Endodermal cell (in vitro differentiated cells): ENCODE results near the gene POLE3. TPM values are rescaled to one million over a fixed set of nuclear protein-coding genes. Genes with fewer than 3 reads are reported as not detected.

Source experiments
- DNase-seq: peaks from one replicate; pipeline ENCODE4 v3.0.0-alpha.2; 2017
- H3K27ac ChIP-seq: 2 replicates; pipeline ENCODE4 v1.5.1; 2013; ENCODE audit warnings: mild to moderate bottlenecking, low read depth, low read length, moderate library complexity
- H3K27me3 ChIP-seq: 2 replicates; pipeline ENCODE4 v1.6.1; 2013; ENCODE audit warnings: mild to moderate bottlenecking, low read length, moderate library complexity; ENCODE audit not compliant: insufficient read depth, control insufficient read depth, poor library complexity, severe bottlenecking
- H3K36me3 ChIP-seq: 2 replicates; pipeline ENCODE4 v1.7.0; 2013; ENCODE audit warnings: mild to moderate bottlenecking, low read length, moderate library complexity; ENCODE audit not compliant: control insufficient read depth, insufficient read depth
- H3K4me1 ChIP-seq: one replicate; pipeline ENCODE4 v1.7.0; 2013; ENCODE audit warnings: low read length; ENCODE audit not compliant: control insufficient read depth, insufficient read depth
- H3K4me3 ChIP-seq: 2 replicates; pipeline ENCODE4 v1.5.1; 2013; ENCODE audit warnings: mild to moderate bottlenecking, low read length, moderate library complexity
- H3K9ac ChIP-seq: 2 replicates; pipeline ENCODE4 v1.6.1; 2013; ENCODE audit warnings: mild to moderate bottlenecking, low read length, moderate library complexity; ENCODE audit not compliant: poor library complexity, severe bottlenecking; ENCODE audit errors: extremely low read depth
- H3K9me3 ChIP-seq: 2 replicates; pipeline ENCODE4 v1.6.1; 2013; ENCODE audit warnings: mild to moderate bottlenecking, low read length, moderate library complexity; ENCODE audit not compliant: control insufficient read depth
- H3K27ac Mint-ChIP-seq: 2 replicates; pipeline ENCODE4 v1.8.0; 2020; ENCODE audit warnings: mixed read lengths
- H3K27me3 Mint-ChIP-seq: 2 replicates; pipeline ENCODE4 v1.8.0; 2021; ENCODE audit warnings: mild to moderate bottlenecking, mixed read lengths; ENCODE audit not compliant: insufficient read depth
- H3K36me3 Mint-ChIP-seq: 2 replicates; pipeline ENCODE4 v1.8.0; 2020; ENCODE audit warnings: low read depth, mixed read lengths
- H3K4me1 Mint-ChIP-seq: 2 replicates; pipeline ENCODE4 v1.8.0; 2020; ENCODE audit warnings: mixed read lengths
- H3K4me3 Mint-ChIP-seq: 2 replicates; pipeline ENCODE4 v1.8.0; 2020; ENCODE audit warnings: mild to moderate bottlenecking, moderate library complexity, mixed read lengths
- H3K9me3 Mint-ChIP-seq: 2 replicates; pipeline ENCODE4 v1.8.0; 2020; ENCODE audit warnings: mild to moderate bottlenecking, mixed read lengths
- WGBS, 2 experiments: methylation state at CpG; one replicate each; pipeline versions ENCODE4 v1.1.5 to v1.1.7; 2013; ENCODE audit warnings: missing lambda C conversion rate in 2 of 2, mixed read lengths in 1 of 2; ENCODE audit not compliant: insufficient coverage in 1 of 2, insufficient read length in 1 of 2; 5-methylcytosine and 5-hydroxymethylcytosine counted together
- total RNA-seq, 2 donors: library from RNA; stranded (reverse); fragmentation: NEBNext Ultra II Directional in 1 of 2; extraction: Animal tissue kit (Norgen Biotek cat#: 25700) in 1 of 2; gene quantifications; 2 replicates in 1 of 2; 3 replicates in 1 of 2; pipeline ENCODE4 v1.2.1, GENCODE V29; 2021
- TF ChIP-seq, protein P1 (sequence below): fragments of 200-600 bp; sonication (generic); conservative IDR thresholded peaks from 2 replicates; pipeline ENCODE4 v1.5.0; 2021; ENCODE audit warnings: antibody characterized with exemption, mild to moderate bottlenecking

POLE3 gene
- total RNA-seq, 2 donors from 2014 or later, result 36.5 to 45.6 TPM

- H3K9ac ChIP-seq, result no peak overlapping the region
- peaks cover 3% of the 10 kb centered on the region for H3K4me1 ChIP-seq
- Mint-ChIP-seq H3K9me3 (no peaks in the 10 kb centered on the region), H3K27ac (no peak overlapping the region), H3K4me1 (peaks cover 26% of the 10 kb centered on the region), H3K27me3 (no peaks in the 10 kb centered on the region), H3K36me3 (peaks cover 15% of the 10 kb centered on the region), H3K4me3 (no peak overlapping the region)
- no peaks in the 10 kb centered on the region for H3K27me3 ChIP-seq
- no peak overlapping the region for H3K4me3 ChIP-seq
- no peak for DNase-seq
- H3K27ac ChIP-seq, result no peak overlapping the region
- 85 to 86% methylated on average over 1 of the region's 2 CpGs for WGBS, 2 experiments
- H3K36me3 ChIP-seq, result peaks cover 23% of the 10 kb centered on the region
- TF ChIP-seq, protein P1, sequence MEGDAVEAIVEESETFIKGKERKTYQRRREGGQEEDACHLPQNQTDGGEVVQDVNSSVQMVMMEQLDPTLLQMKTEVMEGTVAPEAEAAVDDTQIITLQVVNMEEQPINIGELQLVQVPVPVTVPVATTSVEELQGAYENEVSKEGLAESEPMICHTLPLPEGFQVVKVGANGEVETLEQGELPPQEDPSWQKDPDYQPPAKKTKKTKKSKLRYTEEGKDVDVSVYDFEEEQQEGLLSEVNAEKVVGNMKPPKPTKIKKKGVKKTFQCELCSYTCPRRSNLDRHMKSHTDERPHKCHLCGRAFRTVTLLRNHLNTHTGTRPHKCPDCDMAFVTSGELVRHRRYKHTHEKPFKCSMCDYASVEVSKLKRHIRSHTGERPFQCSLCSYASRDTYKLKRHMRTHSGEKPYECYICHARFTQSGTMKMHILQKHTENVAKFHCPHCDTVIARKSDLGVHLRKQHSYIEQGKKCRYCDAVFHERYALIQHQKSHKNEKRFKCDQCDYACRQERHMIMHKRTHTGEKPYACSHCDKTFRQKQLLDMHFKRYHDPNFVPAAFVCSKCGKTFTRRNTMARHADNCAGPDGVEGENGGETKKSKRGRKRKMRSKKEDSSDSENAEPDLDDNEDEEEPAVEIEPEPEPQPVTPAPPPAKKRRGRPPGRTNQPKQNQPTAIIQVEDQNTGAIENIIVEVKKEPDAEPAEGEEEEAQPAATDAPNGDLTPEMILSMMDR, result no peak
- H3K9me3 ChIP-seq, result no peaks in the 10 kb centered on the region
Observed at GRCh38 chr9:113403646-113404045, 6.8 kb downstream of the POLE3 start.

- 0 to 2% methylated on average over 13 to 50 of the region's 50 CpGs for WGBS, 2 experiments
- peaks cover 28% of the 10 kb centered on the region for H3K4me1 Mint-ChIP-seq
Observed at GRCh38 chr9:113401027-113401792, 9.3 kb downstream of the POLE3 start, which contains the start of gene ALAD. ALAD (minus strand) TSS chr9:113401284; CDS start chr9:113393559, 7,725 bp downstream.

DNA sequence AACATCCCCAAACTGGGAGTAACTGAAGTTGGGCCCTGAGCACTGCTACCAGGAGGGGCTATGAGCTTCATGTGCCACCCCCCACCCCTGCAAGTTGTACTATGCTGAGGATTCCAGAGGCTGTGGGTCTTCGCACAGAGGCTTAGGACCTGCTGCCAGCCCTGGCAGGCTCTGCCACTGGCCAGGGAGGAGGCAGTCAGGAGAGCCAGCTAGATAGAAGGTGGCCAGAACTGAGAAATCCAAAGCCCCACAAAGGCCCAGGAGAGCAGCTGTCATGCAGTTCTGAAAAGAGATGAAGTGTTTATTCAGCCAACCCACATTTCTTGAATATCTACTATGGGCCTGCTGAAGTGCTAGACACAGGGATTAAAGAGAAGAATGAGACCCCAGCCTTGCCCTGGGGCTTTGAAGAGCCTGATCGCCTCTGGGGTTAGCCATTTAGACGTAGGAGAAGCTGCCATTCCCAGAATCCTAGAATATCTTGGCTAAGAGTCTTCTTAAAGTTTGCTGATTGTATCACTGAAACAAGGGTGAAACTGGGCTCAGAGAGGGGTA, 10.8 kb downstream of the POLE3 start:
- Mint-ChIP-seq H3K4me1 (peaks cover 28% of the 10 kb centered on the region), H3K36me3 (peaks cover 17% of the 10 kb centered on the region), H3K9me3 (no peaks in the 10 kb centered on the region), H3K4me3 (peak overlapping the region; percentile 85), H3K27ac (peak overlapping the region; percentile 91), H3K27me3 (no peaks in the 10 kb centered on the region)
- Histone ChIP-seq H3K4me3 (peak overlapping the region; percentile 88), H3K36me3 (peaks cover 37% of the 10 kb centered on the region), H3K4me1 (peaks cover 8% of the 10 kb centered on the region), H3K27me3 (no peaks in the 10 kb centered on the region), H3K9ac (peak overlapping the region; percentile 72), H3K9me3 (no peaks in the 10 kb centered on the region), H3K27ac (no peak overlapping the region)
- TF ChIP-seq, protein P1, result no peak
- DNase-seq, result no peak
- 66 to 76% methylated on average over 2 to 3 of the region's 3 CpGs for WGBS, 2 experiments

More at GRCh38 chr9:113401027-113401792, 9.3 kb downstream of the POLE3 start, which contains the start of gene ALAD:
- H3K27me3 ChIP-seq, result no peaks in the 10 kb centered on the region
- no peak within 1 kb of the TSS for H3K27ac ChIP-seq
- H3K4me1 ChIP-seq, result peaks cover 8% of the 10 kb centered on the region
- Mint-ChIP-seq H3K4me3 (peak within 1 kb of the TSS; percentile 85), H3K9me3 (no peaks in the 10 kb centered on the region), H3K27me3 (no peaks in the 10 kb centered on the region), H3K36me3 (peaks cover 7% of the 10 kb centered on the region), H3K27ac (peak within 1 kb of the TSS; percentile 91)
- peak; percentile 100 for DNase-seq
- peak within 1 kb of the TSS; percentile 88 for H3K4me3 ChIP-seq
- peak within 1 kb of the TSS; percentile 72 for H3K9ac ChIP-seq
- no peaks in the 10 kb centered on the region for H3K9me3 ChIP-seq
- peaks cover 26% of the 10 kb centered on the region for H3K36me3 ChIP-seq
- TF ChIP-seq, protein P1, result peak; percentile 99
